HT1080 (cell line): Measurements from ENCODE around the gene NNT. TPM values are rescaled to one million over a fixed set of nuclear protein-coding genes. Genes with fewer than 3 reads are reported as not detected.
"Not testable (repeated sequence)": the region's sequence is repeated elsewhere in the genome, so short reads cannot be mapped to it uniquely, and the experiment has no call there.

Experiments
- DNase-seq: peaks from one replicate; pipeline ENCODE4 v3.0.0-alpha.2; 2015; ENCODE audit warnings: low read depth
- total RNA-seq: library from RNA; depleted of rRNA; stranded (reverse); fragments of >200 nt; shearing (Covaris generic); gene quantifications from 2 replicates; pipeline ENCODE4 v1.2.3, GENCODE V29; 2014

NNT gene
- total RNA-seq, 1 experiment from 2014 or later = 22.5 TPM

DNA sequence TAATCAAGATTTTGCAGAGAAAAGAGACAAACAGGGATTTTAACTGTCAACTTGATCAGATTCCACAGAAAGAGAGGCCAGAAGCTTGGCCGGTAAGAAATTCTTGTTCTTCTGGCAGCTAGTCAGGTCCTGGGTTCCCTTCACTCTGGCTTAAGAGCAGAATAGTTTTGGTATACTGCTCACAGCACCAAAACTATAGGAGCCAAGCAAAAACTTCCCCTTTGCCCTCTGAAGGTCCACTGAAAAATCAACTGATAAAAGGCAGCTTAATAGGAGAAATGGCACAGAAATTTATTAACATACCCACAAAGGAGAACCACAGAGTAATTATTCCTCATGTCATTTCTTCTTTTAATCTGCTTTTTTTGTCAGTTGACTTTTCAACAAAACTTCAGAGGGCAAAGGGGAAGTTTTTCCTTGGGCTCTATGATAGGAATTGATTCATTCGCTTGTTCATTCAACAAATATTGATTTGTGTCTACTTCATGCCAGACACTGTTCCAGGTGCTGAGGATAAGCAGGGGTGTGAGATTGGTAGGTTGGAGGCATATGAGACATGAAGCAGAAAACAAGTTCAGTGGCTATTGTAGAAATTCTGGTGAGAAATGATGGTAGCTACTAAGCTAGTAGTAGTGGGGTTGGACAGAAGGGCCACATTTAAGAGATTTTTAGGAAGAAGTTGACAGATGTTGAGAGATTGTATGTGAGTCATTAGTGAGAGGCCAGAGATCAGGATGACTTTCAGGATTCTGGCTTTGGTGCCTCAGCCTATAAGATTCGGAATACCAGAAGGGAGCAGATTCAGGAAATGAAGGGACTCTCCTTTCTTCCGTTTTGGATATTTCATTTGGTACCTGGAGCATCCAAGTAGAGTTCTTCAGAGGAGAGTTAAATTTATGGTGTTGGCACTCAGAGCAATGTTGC is 20.6 kb upstream of the NNT start:
- DNase-seq = no peak

DNA sequence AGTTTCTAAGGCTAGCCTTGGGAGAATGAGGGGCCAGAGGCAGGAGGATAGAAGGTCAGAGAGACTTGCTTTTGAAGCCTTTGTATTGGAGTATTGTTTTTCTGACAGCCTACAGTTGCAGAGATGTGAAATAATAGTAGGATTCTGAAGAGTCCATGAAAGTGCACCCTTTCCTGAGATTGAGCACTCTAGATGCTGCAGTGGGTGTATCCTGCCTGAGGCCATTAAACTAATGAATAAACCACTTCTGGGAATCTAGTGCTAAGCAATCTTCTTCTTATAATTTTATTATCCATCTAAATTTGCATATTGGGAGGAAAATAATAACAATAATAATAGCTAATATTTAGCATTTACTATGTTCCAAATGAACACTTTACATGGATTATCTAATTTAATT is 19.3 kb upstream of the NNT start:
- no peak for DNase-seq

DNA sequence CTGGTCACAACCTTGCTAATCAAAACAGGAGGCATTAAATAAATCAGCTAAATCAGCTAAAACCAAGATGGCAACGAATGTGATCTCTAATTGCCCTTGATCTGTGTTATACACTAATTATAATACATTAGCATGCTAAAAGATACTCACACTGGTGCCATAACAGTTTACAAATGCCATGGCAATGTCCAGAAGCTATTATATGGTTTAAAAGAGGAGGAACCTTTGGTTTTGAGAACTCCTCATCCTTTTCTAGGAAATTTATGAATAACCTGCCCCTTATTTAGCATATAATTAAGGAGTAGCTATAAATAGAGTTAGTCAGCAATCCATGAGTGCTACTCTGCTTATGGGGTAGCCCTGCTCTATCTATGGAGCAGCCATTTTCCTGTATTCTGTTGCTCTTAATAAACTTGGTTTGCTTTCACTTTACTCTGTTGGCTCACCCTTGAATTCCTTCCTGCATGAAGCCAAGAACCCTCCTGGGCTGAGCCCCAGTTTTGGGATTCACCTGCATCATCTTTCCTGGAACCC is 18.7 kb upstream of the NNT start:
- DNase-seq = no peak

DNA sequence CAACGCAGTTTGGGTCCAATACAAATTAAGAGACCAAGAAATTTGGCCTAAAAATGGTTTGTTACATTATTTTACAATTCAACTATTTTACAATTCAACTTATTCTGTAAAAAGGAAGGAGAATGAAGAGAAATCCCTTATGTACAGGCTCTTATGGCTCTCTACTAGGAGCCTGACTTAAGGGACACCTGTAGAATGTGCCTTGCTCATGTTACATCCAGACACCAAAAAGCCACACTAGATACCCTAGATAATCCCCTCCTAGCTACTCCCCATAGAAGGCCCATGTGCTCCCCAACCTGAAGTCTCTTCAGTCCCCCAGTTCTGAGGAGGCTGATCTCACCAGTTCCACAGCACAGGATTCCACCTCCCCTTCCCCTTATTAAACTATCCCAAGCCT is 14.1 kb upstream of the NNT start:
- no peak for DNase-seq

DNA sequence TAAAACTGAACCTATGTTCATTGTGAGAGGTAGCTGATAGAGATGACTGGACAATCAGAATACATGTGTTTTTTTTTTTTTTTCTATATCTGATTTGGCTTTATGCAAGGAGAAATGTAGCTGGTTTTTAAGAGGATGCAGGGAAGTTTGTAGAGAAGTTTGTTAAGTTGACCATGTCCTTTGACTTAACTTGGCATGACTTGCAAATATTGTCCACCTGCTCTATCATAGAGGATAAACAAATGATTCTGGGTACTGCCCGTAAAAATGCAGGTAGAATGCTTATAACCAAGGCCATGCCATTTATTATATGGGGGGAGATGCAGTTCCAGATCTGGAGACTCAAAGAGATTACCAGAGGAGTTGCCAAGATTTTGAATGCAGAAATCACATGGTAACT is 13.7 kb upstream of the NNT start:
- no peak for DNase-seq

DNA sequence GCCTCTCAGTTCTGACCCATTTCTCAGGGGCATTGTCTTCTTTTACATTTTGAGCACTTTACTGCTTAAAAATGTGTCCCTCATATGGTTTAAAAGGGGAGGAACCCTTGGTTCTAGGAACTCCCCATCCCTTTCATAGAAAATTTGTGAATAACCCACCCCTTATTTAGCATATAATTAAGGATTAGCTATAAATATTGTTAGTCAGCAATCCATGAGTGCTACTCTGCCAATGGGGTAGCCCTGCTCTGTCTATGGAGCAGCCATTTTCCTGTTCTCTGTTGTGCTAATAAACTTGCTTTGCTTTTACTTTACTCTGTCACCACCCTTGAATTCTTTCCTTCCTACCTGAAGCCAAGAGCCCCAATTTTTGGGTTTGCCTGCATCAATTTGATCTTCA is 12.3 kb upstream of the NNT start:
- no peak for DNase-seq

DNA sequence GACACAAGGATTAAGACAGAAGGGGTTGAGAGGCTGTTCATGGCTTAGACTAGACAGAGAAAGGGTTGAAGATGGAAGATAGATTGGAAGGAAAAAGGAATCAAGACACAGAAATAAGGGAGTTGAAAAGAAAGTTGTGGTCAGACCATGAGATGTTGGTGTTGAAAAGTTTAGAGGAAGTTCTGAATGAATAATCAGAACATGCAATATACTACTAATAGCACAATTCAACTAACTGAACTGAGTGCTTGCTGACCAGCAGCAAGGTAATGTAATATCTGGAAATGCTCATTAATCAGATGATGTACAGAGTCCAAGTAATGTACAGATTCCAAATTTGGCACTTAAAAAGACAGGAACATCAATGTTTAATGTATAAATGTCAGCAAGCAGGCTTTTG is 10.6 kb upstream of the NNT start:
- DNase-seq = no peak

DNA sequence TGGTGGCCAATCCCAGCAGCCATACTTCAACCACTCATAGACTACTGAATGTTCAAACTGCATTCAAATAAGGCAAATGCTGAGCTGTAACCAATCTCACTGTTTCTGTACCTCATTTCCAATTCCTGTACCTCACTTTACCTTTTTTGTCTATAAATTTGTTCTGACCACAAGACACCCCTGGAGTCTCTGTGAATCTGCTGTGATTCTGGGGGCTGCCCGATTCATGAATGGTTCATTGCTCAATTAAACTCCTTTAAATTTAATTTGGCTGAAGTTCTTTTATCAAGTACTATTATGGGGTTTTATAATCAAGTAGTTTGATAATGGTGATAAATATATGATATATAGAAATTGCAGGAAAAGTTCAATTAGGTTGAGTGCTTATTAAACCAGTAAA is 4.1 kb upstream of the NNT start:
- DNase-seq = not testable (repeated sequence)

DNA sequence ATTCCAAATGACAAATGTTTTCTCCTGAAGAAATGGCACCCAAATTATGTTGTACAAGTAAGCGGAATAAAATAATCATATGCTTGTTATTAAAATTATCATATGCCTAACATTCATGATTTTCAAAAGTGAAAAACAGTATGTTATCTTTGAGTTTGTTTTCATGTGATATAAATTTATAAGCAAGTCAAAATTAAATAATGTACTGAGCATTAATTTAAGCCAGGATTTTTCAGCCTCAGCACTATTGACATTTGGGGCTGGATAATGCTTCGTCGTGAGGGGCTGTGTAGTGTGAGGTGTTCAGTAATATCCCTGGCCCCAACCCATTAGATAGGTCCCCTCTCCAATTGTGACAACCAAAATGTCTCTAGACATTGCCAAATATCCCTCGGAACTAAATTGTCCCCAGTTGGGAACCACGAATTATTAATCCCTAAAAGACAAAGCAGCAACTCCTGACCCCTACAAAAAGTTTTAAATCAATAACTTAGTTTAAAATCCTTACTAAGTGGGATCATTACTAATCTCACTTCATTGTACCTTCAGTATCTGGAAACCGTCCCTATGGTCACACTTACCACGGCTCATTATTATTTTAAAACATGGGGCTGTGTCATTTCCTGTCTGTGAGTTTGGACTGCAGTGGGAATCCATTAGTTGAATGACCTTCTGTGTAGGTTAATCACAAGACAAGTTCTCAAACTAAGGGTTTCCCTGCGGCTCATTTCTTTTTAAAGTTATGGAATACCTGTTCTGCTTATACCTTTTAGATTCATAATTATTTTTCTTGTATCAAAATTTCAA is 1.3 kb upstream of the NNT start:
- peak; percentile 62 for DNase-seq

DNA sequence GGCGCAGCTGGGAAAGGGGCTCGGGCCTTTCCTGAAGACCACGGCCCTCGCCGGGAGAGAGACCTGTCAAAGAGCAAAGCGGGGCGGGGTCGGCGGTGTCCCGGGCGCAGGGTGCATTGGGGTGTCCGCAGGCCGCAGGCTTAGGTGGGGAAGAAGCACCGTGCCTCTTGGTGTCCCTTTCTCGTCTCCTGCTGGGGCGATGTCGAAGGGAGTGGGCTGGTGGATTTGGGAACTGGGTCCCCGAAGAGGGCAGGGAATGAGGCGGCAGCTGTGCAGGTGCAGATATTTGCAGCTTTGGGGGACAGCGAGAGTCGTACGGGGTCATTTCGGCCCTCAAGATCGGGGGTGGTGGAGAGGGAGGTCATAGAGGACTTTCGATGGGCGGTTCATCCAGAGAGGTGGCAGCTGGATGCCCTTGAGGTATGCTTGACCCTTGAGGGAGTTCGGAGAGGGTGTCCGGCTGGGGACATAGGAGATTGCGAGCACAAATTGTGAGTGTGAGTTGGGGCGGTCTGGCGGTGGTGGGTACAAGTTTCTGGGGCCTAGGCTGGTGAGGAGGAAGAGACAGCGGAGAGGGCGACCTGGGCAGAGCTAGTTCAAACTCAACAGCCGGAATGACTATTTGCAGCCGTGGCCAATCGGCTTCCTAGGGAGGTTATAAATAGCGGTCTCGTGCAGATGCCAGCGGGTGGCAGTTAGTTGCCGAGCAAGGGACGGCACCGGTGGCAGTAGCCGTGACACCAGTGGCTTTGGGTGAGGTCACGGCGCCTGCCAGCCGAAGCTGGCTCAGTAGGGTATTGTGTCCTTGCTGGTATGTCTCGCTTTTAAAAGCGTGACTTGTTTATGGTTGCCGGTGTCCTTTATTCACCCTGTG is 601 bp downstream of the NNT start:
- DNase-seq = peak; percentile 4

DNA sequence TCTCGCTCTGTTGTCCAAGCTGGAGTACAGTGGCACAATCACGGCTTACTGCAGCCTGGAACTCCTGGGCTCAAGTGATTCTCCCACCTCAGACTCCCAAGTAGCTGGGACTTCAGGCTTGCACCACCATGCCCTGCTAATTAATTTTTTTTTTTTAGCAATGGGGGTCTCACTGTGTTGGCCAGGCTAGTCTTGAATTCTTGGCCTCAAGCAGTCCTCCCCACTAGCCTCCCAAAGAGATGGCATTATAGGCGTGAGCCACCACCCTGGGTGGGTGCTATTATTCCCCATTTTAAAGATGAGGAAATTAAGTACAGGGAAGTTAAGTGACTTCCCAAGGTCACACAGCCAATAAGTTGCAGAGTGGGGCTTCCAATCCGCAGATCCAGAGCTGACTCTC is 1.7 kb downstream of the NNT start:
- no peak for DNase-seq

DNA sequence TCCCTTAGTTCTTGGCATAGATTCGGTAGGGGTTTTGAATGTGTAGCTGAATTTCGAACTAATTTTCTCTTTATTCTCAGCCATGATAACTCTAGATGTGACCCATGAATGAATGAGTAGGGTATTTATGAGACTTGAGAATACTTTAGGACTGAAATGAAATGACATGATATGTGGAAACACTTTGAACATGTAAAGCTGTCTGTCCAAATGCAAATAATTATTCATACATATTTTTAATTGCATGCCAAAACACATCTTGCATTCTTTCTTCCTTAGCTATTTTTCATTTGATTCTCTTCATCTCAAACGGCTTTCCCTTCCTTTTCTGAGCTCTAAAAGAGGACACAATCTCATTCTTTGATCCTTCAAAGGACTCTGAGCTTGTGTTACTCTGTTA is 3.4 kb downstream of the NNT start:
- no peak for DNase-seq

DNA sequence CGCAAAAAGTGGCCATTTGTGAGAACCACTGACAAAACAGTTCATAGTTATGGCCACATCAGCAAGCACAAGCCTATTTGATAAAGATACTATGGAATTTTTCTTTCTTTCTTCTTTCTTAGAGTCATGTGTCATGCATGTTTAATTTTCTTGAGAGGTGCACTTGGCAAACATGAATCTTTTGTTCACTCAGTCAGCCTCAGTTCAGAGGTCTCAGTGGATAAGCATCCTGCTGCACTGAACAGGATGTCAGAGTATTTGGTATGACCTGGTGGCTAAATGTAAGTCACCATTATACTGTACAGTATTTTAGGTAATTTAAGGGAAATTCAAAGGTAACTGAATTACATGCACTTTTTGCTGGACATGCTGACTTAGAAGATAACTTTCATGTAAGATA is 5.4 kb downstream of the NNT start:
- no peak for DNase-seq

DNA sequence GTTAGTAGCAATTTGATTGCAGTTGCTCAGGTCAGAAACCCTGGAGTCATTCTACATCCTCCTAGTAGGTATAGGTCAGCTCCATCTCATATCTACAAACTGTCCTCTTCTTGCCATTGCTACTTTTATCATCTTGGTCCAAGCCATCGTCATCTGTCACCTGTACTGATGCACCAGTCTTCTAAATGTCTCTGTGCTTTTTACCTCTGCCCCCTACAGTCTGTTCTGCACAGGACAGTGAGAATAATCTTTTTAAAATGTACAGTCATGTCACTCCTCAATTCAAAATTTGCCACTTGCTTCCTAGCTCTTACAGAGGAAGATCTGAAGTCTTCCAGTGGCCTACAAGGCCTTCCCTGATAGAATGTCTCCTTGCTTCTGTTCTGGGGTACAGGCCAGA is 6.8 kb downstream of the NNT start:
- DNase-seq = no peak

DNA sequence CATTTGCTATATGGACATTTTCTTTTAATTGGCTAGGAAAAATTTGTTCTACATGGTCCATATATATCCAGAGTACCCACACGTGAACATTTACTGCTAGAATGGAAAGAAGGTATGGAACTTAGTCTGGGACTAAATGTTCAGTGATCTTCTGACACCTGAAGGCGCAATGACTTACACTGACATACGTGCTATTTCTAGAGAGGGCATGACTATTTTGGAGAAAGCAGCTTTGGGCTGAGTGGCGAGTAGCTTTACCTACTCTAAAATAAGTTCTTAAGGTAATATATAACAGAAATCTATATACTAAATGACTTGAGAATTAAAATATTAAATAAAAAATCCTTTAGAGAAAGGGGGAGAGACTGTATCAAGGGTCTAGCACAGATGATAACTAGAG is 10.4 kb downstream of the NNT start:
- DNase-seq = no peak

DNA sequence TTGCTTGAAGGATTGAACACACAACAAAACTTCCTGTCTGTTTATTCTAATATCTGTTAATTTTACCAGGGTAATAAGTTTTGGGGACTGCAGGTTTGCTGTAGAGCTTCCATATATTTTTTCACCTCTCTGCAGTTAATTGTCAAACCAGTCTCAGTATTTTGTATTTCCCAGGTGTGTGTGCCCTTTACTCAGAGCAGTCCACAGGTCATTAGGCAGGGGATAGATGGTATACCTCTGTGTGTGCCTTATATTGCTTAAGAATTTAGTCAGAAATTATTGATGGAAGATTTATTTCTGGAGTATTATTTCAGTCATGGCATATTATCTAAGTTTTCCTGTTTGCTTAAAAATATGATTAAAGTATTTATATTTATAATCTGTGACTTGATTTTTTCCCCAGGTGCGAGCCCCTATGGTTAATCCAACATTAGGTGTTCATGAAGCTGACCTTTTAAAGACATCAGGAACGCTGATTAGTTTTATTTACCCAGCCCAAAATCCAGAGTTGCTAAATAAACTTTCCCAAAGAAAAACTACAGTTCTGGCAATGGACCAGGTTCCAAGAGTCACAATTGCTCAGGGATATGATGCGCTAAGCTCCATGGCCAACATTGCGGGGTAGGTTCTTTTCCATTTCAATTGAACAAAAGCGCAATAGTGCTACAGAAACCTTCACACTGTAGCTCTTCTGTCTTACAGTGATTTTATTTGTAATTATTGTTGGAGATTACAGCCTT is 12.6 kb downstream of the NNT start:
- no peak for DNase-seq

DNA sequence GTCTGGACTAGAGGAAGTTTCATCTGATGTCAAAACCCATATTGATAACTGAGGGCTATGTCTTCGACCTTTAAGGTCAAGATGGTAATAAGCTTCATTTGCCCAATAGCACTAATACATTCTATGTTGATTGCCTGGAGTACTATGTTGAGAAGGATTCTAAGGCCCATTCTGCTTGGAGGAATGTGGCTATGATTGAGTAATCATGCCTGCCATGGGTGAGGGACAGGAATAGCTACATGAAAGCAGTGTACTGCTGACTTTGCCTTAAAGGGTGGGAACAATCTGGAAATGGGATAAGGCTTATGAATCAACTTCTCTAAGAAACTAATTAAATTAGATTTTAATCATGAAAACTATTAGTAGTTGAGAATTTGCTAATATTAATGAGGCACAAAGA is 13.6 kb downstream of the NNT start:
- no peak for DNase-seq

DNA sequence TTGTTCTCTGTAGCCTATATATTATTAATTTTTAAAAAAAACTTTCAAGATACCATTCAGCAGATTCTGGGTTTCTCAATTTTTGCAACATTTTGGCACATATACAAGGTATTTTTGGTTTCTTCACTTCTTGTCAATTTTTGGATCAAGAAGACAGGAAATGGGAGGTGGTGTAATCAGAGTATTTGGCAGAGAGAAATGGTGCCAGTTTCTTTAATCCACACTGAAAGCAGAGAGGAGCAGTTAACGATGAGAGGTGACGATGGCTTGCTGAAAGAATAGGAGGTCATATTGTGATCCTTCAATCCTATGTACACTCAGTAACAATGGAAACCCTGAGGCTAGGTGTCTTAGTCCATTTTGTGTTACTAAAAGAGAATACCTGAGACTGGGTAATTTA is 16.4 kb downstream of the NNT start:
- DNase-seq = no peak

DNA sequence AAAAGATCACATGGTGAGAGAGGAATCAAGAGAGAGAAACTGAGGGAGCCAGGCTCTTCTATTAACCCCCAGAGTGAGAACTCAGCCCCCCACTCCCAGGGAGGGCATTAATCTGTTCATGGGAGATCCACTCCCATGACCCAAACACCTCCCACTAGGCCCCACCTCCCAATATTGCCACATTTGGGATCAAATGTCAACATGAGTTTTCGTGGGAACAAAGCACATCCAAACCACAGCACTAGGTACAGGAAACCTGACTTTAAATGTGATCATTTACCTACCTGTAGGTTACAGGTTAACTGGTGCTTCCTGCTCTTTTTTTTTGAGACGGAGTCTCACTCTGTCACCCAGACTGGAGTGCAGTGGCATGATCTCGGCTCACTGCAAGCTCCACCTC is 16.9 kb downstream of the NNT start:
- no peak for DNase-seq

DNA sequence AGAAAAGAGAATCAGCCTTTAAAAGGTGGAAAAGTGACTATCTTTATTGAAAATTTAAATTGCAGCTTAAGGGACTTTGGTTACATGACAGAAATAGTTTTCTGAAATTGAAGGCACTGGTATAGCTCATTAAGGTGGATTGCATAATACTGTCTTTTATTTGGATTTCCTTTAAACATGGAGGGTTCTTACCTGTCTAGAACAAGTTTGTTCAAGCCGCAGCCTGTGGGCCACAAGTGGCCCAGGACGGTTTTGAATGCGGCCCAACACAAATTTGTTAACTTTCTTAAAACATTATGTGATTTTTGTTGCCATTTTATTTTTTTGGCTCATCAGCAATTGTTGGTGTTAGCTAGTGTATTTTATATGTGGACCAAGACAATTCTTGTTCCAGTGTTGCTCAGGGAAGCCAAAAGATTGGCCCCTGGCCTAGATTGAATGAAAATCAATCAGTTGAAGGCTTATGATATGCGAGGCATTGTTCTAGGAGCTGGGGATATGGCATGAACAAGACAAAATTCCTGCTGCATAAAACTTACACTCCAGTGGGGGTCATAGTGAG is 18.0 kb downstream of the NNT start:
- DNase-seq = no peak
